ENCODE measurements around the gene GLIS1.

Gene GLIS1

DNA sequence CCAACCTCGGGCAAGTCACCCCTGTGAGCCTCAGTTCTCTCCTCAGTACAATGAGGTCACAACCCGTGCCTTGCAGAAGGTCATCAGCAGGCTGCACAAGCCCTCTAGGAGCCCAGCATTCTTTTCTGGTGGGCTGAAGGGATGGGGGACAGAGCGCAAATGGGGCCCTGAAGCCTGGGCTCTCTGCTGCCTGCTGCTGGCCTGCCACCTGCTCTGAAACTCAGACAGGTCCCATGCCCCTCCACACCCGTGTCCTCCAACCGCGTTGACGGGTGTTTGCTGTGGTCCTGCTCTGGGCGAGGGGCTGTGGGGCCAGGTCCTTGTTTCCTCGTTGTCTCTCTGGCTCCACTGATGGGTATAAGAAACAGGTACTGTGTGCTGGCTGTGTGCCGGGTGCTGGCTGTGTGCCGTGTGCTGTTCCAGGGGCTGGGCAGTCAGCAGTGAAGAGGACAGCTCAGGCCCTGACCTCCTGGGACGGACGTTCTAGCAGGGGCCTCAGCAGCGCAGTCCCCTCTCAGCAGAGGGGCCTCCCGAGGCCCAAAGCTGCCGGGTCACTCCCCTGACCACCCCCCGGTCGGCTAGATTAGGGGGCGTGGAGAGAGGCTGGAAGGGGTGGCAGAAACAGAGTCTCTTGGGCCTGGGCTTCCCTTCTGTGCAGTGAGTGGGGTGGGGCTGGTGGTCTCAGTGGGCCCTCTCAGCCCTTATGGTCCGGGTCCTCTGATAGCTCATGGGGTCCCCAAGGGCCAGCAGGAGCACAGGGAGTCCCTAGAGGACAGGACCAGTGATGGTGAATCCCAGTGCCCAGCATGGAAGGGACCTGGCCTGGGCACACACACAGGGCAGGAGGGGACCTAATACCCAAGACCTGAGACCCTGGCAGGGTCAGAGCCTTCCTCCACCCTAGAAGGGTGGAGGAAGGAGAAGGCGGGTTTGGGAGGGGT lies 237.6 kb downstream of the GLIS1 start:
- no peak overlapping the region for H3K27ac ChIP-seq (ENCODE audit: low read depth, low read length)
- H3K4me3 ChIP-seq (ENCODE audit: insufficient read depth, low read length, poor library complexity, severe bottlenecking), result no peak overlapping the region
- H3K9ac ChIP-seq (ENCODE audit: low read length), result no peak overlapping the region
- no peaks in the 10 kb centered on the region for H3K27me3 ChIP-seq (ENCODE audit: low read length)
- H3K9me3 ChIP-seq (ENCODE audit: insufficient read depth, low read length), result no peaks in the 10 kb centered on the region
- TF ChIP-seq, protein P1, sequence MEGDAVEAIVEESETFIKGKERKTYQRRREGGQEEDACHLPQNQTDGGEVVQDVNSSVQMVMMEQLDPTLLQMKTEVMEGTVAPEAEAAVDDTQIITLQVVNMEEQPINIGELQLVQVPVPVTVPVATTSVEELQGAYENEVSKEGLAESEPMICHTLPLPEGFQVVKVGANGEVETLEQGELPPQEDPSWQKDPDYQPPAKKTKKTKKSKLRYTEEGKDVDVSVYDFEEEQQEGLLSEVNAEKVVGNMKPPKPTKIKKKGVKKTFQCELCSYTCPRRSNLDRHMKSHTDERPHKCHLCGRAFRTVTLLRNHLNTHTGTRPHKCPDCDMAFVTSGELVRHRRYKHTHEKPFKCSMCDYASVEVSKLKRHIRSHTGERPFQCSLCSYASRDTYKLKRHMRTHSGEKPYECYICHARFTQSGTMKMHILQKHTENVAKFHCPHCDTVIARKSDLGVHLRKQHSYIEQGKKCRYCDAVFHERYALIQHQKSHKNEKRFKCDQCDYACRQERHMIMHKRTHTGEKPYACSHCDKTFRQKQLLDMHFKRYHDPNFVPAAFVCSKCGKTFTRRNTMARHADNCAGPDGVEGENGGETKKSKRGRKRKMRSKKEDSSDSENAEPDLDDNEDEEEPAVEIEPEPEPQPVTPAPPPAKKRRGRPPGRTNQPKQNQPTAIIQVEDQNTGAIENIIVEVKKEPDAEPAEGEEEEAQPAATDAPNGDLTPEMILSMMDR (IDR thresholded peaks at IDR 0.05; ENCODE audit: insufficient read depth, low read length, poor library complexity, severe bottlenecking), result no peak
- TF ChIP-seq EZH2phosphoT487 (conservative IDR thresholded peaks at IDR 0.05; ENCODE audit: low read length), result no peak
- no peaks in the 10 kb centered on the region for H4K20me1 ChIP-seq (ENCODE audit: low read depth, low read length)
- H3K9me2 ChIP-seq (replicated peaks; ENCODE audit: insufficient read depth, low read length), result no peaks in the 10 kb centered on the region
- no peaks in the 10 kb centered on the region for H3K36me3 ChIP-seq (ENCODE audit: low read length)
- no peaks in the 10 kb centered on the region for H3F3A ChIP-seq (ENCODE audit: insufficient read depth)
- H3K79me2 ChIP-seq (ENCODE audit: insufficient read depth, low read length), result no peaks in the 10 kb centered on the region
- no peak overlapping the region for H2AFZ ChIP-seq (ENCODE audit: low read depth, low read length, severe bottlenecking)
- H3K4me2 ChIP-seq (ENCODE audit: low read depth, low read length, poor library complexity, severe bottlenecking), result no peak overlapping the region

DNA sequence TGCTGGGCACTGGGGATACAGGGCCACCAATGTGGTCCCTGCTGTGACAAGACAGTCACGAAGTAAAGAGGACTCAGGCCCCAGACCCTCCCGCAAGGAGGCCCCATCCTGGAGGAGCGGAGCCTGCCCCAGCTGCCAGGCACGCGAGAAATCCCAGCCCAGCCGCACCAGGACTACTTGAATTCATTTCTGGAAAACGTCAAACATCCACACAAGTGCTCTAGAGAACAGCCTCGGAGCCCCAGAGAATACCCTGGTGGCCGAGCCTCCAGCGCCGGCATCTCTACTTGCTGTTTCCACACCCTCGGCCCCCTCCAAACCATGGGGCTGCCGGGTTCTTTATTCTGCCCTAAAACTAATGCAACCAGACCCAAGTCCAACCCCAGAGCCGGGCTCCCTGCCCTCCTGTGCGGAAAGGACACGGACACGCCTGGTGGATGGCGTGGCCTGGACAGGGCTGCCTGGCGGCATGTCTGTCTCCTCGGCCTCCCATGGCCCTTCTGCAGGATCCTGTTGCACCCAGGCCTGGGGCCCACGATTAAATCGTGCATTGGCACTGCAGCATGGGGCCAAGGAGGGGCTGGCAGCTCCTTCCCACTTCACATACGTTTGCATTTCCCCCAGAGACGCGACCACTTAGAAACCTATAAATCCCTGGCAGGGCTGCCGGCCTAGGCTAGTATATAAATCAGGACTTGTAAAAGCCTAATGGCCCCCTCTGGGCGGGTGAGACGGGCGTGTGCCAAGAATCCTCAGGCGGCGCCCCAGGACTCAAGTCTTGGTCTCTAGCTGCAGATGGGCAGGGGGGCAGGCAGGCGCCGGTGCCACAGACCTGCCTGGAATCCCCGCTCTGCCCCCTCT lies 238.5 kb downstream of the GLIS1 start:
- Histone ChIP-seq H3K9me3 (ENCODE audit: insufficient read depth, low read length) (no peaks in the 10 kb centered on the region), H3K79me2 (ENCODE audit: insufficient read depth, low read length) (no peaks in the 10 kb centered on the region), H2AFZ (ENCODE audit: low read depth, low read length, severe bottlenecking) (no peak overlapping the region), H3K4me3 (ENCODE audit: insufficient read depth, low read length, poor library complexity, severe bottlenecking) (no peak overlapping the region), H3K36me3 (ENCODE audit: low read length) (no peaks in the 10 kb centered on the region), H3K4me2 (ENCODE audit: low read depth, low read length, poor library complexity, severe bottlenecking) (no peak overlapping the region), H4K20me1 (ENCODE audit: low read depth, low read length) (no peaks in the 10 kb centered on the region), H3F3A (ENCODE audit: insufficient read depth) (no peaks in the 10 kb centered on the region), H3K9me2 (replicated peaks; ENCODE audit: insufficient read depth, low read length) (no peaks in the 10 kb centered on the region), H3K27ac (ENCODE audit: low read depth, low read length) (no peak overlapping the region), H3K27me3 (ENCODE audit: low read length) (no peaks in the 10 kb centered on the region), H3K9ac (ENCODE audit: low read length) (no peak overlapping the region)
- TF ChIP-seq EZH2phosphoT487 (conservative IDR thresholded peaks at IDR 0.05; ENCODE audit: low read length), result no peak
- TF ChIP-seq, protein P1 (IDR thresholded peaks at IDR 0.05; ENCODE audit: insufficient read depth, low read length, poor library complexity, severe bottlenecking), result no peak

DNA sequence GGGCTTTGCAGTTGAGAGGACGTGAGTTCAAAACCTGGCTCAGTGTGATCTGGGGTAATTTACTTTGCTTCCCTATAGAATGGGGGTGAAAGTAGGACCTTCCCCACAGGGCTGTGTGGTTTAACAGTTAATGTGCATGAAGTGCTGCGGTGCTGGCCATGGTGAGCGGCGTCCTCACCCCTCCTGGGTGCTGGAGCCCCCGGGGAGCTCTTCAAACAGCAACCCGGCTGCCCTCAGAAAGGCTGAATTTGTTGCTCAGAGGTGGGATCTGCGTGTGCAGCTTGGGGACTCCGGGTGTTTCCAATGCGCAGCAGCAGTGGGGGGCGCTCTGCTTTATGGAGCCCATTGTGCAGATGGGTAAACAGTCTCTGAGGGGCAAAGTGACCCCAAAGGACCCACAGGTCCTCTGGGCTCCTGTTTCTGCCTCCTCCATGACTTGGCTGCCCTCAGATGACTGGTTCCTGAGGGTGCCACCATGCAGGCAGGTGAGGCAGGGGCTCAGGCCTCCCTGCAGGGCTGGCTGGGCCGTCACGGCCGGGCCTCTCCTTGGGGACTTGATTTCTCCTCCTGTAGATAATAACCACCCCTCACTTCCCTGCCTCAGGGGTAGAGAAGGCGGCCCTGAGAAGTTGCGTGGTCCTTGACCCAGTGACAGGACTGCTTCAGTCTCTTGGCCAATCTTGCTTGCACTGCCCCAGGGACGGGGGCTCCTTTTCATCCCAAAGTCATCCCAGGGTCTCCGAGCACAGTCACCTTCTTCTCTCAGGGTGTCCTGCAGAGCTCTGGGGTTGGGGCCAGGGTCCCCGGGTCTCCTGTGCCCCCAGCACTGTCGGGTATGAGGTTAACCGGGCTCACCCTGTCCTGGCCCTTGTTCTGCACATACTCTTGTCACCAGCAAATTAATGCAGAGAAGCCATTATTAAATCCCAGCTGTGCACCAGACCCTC lies 239.4 kb downstream of the GLIS1 start:
- no peaks in the 10 kb centered on the region for H3K79me2 ChIP-seq (ENCODE audit: insufficient read depth, low read length)
- no peaks in the 10 kb centered on the region for H3K9me3 ChIP-seq (ENCODE audit: insufficient read depth, low read length)
- no peak overlapping the region for H2AFZ ChIP-seq (ENCODE audit: low read depth, low read length, severe bottlenecking)
- no peak overlapping the region for H3K27ac ChIP-seq (ENCODE audit: low read depth, low read length)
- H4K20me1 ChIP-seq (ENCODE audit: low read depth, low read length), result no peaks in the 10 kb centered on the region
- no peaks in the 10 kb centered on the region for H3K27me3 ChIP-seq (ENCODE audit: low read length)
- no peaks in the 10 kb centered on the region for H3K36me3 ChIP-seq (ENCODE audit: low read length)
- no peaks in the 10 kb centered on the region for H3K9me2 ChIP-seq (replicated peaks; ENCODE audit: insufficient read depth, low read length)
- no peak for TF ChIP-seq EZH2phosphoT487 (conservative IDR thresholded peaks at IDR 0.05; ENCODE audit: low read length)
- TF ChIP-seq, protein P1 (IDR thresholded peaks at IDR 0.05; ENCODE audit: insufficient read depth, low read length, poor library complexity, severe bottlenecking), result no peak
- no peak overlapping the region for H3K4me3 ChIP-seq (ENCODE audit: insufficient read depth, low read length, poor library complexity, severe bottlenecking)
- H3K9ac ChIP-seq (ENCODE audit: low read length), result no peak overlapping the region
- H3K4me2 ChIP-seq (ENCODE audit: low read depth, low read length, poor library complexity, severe bottlenecking), result no peak overlapping the region
- no peaks in the 10 kb centered on the region for H3F3A ChIP-seq (ENCODE audit: insufficient read depth)
